Measurements from ENCODE around the gene AQP3.
"Not testable (repeated sequence)": the region's sequence is repeated elsewhere in the genome, so short reads cannot be mapped to it uniquely, and the experiment has no call there.

The AQP3 gene

DNA sequence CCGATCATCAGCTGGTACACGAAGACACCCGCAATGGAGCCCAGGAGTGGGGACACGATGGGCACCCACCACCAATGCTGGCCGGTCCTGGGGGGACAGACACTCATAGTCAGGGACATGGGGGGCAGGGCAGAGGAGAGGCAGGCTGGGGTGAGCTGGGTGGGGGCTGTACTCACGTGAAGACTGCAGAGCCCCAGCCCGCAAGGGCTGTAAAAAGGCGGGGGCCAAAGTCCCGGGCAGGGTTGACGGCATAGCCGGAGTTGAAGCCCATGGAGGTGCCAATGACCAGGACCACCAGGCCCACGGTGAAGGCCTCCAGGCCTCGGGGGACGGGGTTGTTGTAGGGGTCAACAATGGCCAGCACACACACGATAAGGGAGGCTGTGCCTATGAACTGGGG, 5.3 kb downstream of the AQP3 start:
- DNase-seq (ENCODE audit: low read depth) = no peak

DNA sequence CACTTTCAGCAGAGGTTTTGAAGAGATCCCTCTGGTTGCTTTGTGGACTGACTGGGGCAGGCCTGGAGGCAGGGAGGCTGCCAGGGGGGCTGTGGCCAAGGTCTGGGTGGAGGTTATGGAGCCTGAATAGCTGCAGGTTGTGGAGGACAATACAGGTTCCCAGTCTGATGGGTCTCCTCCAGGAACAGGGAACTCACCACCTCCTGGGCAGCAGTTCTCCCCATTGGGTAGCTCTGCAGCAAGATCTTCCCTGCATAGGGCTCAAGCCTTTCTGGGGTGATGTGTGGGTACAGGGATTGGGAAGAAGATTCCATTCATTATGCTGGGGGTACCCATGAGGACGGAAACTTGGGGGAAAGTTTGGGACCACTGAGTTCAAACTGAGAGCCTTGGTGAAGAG, 6.8 kb downstream of the AQP3 start:
- DNase-seq (ENCODE audit: low read depth) = no peak

DNA sequence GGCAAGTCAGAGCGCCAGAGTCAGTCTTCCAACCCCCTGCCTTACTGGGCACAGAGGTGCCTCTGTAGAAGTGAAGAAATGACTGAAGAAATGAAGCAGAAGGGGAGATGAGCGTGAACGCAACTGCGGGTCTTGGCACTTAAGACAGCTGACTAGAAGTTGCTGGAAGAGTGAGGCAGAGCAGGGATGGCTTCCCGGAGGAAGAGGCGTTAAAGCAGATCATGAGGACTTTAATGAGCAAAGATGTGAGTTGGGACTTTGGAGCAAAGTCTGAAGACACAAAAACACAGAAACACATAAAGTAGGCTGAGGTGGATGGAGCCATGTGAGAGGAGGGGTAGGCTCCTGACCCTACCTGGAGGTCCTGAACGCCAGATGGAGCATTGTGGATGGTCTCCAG, 7.2 kb downstream of the AQP3 start:
- no peak for DNase-seq (ENCODE audit: low read depth)

DNA sequence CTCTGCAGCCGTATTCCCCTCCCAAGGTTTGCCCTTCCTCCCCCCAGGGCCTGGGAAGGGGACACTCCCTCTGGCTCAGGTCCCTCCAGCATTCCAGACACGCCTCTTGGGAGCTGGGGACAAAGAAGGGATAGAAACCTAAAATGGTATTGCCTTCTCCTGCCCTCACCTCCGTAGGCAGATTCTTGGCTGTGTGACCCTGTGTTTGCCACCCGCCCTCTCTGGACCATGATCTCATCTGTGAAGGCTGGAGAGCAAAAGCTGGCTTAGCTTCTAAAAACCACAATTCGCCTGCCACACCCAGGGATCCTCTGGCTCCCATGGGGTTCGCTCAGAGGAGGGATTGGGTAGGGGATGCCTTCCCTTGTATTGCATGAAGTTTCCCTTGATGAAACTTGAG, 7.7 kb downstream of the AQP3 start:
- DNase-seq (ENCODE audit: low read depth) = no peak

DNA sequence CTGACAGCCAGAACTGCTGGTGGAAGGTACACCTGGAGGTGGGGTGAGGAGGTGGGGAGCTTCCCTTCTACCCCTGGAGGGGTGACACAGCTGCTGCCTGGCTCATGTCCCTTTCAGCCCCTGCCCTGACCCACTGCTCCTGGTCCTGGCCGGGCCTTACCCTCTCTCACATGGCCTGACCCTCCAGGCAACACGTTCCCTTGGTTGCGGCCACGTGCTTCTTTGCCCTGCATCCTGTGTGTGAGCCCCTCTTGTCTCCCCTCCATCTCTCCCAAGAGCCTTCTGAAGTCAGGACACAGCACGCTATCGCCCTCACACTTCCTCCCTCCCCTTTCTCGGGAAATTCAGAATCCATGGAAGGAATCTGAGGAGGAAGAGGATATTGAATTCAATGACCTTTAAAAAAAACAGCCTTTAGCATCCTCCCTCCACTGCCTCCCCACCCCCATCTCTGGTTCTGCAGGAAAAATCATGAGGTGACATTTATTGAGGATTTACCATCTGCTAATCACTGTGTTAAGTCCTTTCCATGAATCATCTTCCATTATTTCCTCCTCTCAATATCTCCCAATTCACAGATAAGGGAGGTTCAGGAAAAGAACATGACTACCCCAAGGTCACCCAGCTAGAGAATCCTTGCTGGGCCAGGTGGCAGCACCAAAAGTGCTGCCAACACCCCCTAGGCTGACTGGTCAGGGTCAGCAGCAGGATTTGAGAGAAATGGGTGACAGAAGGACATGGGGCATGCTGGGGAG, 8.3 kb downstream of the AQP3 start:
- DNase-seq (ENCODE audit: low read depth) = no peak

DNA sequence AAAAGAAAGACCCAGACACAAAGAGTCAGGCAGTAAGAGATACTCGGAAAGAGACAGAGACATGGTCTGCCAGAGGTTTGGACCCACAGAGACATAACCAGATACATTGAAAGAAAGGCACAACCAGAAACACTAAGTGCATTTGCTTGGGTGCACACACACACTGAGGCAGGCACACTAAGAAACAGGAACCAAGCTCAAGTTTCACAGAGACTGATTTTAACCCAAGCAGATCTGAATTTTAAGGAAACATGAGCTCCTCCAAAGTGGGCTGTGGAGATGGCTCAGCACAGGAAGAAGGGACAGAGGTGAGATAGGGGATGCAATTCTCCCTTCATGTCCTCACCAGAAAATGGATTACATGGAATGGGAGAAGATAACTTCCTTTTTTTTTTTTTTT, 9.5 kb downstream of the AQP3 start:
- DNase-seq (ENCODE audit: low read depth) = no peak

DNA sequence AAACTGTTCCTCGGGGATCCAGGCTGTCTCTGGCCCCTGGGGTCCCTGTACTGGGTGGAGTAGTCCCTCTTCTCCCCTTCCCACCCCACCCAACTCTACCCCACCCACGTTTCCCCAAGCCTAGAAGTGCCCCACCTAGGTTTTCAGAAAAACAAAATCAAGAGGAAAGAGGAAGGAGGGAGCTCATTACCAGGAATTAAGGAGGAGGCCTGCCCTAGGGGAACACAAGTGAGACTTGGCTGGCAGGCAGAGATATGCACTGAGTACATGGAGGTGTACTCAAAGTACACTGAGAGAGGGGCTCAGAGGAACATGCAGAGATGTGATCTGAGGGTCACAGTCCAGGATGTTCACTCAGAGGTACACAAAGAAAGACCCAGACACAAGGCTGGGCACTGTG, 10.2 kb downstream of the AQP3 start:
- no peak for DNase-seq (ENCODE audit: low read depth)

- DNase-seq (ENCODE audit: low read depth) = no peak
Measured at GRCh38 chr9:33436445-33436844, 10.9 kb downstream of the AQP3 start.

- no peak for DNase-seq (ENCODE audit: low read depth)
Measured at GRCh38 chr9:33435821-33436277, 11.5 kb downstream of the AQP3 start.

DNA sequence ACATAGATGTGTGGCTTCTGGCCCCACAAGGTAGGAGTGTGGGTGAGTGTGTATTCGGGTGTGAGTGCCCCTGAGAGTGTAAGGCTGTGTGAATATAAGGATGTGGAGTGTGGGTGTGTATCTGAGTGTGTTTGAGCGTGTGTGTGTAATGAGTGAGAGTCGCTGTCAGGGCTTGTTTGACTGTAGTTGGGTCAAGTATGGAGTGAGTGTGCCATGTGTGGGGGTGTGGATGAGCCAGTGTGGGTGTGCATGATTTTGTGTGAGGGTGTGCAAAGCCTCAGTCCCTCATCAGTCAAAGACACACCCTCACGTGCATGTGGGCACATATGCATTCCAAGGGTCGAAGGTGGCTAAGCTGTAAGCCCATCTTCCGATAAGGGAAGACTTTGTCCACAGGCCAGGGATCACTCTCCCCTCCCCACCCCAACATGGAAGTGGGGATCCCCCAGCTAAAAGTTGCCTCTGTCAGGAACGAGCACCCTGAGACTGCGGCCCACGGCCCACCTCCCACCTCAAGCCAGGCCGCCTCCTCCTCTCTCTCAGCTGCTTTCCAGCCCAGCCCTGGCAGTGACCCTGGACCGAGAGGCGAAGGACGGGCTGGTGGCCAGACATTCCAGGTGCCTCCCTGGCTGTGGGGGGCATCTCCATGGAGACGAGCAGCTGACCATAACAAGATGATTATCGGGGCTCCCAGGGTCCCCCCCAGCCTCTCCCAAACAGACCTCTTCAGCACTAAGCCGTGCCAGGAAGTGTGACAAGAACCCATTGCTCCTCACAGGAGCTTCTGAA, 12.9 kb downstream of the AQP3 start:
- DNase-seq (ENCODE audit: low read depth) = no peak

- DNase-seq (ENCODE audit: low read depth) = no peak
Measured at GRCh38 chr9:33433871-33434270, 13.5 kb downstream of the AQP3 start.

DNA sequence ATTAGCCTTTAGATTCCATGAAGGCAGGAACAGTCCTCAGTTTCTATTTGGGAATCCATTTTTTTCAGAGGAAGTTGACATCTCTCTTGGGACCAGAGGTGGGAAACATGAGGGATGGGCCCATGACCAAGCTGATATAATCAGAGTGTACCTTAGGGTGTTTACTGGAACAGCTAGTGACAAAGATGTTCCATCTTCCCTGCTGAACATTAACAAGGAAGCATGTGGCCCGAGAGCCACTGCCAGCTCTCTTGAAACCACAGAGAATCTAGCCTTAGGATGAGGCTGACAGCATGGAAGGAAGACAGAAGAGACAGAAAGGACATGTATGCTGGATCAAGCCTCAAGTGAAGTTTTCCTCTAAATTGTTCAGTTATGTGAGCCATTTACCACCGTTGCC, 16.0 kb downstream of the AQP3 start:
- no peak for DNase-seq (ENCODE audit: low read depth)

DNA sequence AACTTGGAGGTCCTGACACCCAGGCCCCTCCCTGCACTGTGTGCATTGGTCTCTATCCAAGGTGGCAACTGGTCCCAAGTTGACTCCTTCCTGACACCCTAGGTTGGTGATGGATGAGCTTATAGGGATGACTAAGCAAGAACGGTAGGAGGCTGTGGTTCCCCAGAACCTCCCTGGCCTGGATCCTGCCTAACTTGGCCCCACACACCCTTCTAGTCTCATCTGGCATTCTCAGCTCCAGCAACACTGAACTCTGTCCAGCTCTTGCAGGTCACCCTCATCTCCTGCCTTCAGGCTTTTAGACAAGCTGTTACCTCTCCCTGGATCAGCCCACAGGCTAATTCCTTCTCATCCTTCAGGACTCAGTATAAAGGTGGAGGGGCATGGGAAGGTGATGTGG, 16.5 kb downstream of the AQP3 start:
- DNase-seq (ENCODE audit: low read depth) = no peak

- DNase-seq (ENCODE audit: low read depth) = no peak
Measured at GRCh38 chr9:33429256-33429985, 18.0 kb downstream of the AQP3 start.

GRCh38 chr9:33426843-33427293, 20.5 kb downstream of the AQP3 start:
- DNase-seq (ENCODE audit: low read depth) = peak; percentile 16

GRCh38 chr9:33425128-33425533, 22.3 kb downstream of the AQP3 start:
- no peak for DNase-seq (ENCODE audit: low read depth)

- not testable (repeated sequence) for DNase-seq (ENCODE audit: low read depth)
Measured at GRCh38 chr9:33424492-33424891, 22.9 kb downstream of the AQP3 start.

- DNase-seq (ENCODE audit: low read depth) = not testable (repeated sequence)
Measured at GRCh38 chr9:33424043-33424442, 23.4 kb downstream of the AQP3 start.

- DNase-seq (ENCODE audit: low read depth) = no peak
Measured at GRCh38 chr9:33419708-33420303, 27.6 kb downstream of the AQP3 start.

DNA sequence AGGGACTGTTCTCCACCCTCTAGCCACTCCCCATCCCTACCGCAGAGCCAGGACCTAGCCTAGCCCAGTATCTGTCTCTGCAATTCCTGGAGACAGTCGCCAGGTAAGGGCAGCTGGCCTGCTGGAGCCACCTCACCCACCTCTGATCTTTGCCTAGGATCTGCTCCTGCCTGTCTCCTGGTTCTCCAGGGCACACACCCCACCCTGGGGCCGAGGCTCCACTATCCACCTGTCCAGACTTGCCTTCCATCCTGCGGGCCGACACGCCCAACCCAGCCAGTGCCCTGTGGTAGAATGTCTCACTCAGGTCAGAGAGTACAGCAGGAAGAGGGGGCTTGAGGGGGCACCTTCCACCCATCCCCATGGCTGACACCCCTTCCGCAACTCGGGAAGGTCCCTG, 29.3 kb downstream of the AQP3 start:
- no peak for DNase-seq (ENCODE audit: low read depth)

- no peak for DNase-seq (ENCODE audit: low read depth)
Measured at GRCh38 chr9:33416996-33417395, 30.4 kb downstream of the AQP3 start.

GRCh38 chr9:33415501-33416038, 31.8 kb downstream of the AQP3 start:
- DNase-seq (ENCODE audit: low read depth) = peak; percentile 88

All from activated T-cell treated with anti-CD3 and anti-CD28 coated beads for 48 hours (primary cell).